ENCODE data around the gene CUEDC2. TPM values are rescaled to one million over a fixed set of nuclear protein-coding genes. Genes with fewer than 3 reads are reported as not detected.

CUEDC2 gene
- total RNA-seq, 1 donor from 2014 or later = 51.9 TPM

DNA sequence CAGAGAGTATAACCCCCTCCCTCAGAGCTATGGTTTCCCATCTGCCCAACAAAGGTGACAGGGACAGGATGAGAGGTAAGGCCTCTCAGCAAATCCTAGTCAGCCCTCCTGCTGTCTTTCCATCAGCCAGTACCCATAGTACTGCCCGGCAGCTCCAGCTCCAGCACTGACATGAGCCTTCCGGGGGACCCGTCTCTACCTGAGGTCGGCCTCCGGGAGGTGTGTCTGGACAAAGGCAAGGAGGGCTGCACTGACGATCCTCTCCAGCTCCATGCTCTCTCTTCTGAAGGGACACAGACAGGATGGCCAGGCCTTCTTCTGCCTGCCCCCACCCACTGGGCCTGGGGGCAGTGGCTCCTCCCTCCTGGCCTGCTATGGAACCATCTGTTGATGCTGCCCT is 7.5 kb downstream of the CUEDC2 start:
- no peak for DNase-seq (ENCODE audit: low spot score)

- DNase-seq (ENCODE audit: low spot score) = no peak
These were observed 8.2 kb downstream of the CUEDC2 start for GRCh38 chr10:102424145-102424544.

GRCh38 chr10:102423372-102423968 is 8.9 kb downstream of the CUEDC2 start:
- no peak for DNase-seq (ENCODE audit: low spot score)

GRCh38 chr10:102422545-102423129 is 9.7 kb downstream of the CUEDC2 start:
- peak; percentile 86 for DNase-seq (ENCODE audit: low spot score)

GRCh38 chr10:102421757-102422512 is 10.4 kb downstream of the CUEDC2 start:
- DNase-seq (ENCODE audit: low spot score) = no peak

- no peak for DNase-seq (ENCODE audit: low spot score)
These were observed 10.9 kb downstream of the CUEDC2 start for GRCh38 chr10:102421507-102421756.

DNA sequence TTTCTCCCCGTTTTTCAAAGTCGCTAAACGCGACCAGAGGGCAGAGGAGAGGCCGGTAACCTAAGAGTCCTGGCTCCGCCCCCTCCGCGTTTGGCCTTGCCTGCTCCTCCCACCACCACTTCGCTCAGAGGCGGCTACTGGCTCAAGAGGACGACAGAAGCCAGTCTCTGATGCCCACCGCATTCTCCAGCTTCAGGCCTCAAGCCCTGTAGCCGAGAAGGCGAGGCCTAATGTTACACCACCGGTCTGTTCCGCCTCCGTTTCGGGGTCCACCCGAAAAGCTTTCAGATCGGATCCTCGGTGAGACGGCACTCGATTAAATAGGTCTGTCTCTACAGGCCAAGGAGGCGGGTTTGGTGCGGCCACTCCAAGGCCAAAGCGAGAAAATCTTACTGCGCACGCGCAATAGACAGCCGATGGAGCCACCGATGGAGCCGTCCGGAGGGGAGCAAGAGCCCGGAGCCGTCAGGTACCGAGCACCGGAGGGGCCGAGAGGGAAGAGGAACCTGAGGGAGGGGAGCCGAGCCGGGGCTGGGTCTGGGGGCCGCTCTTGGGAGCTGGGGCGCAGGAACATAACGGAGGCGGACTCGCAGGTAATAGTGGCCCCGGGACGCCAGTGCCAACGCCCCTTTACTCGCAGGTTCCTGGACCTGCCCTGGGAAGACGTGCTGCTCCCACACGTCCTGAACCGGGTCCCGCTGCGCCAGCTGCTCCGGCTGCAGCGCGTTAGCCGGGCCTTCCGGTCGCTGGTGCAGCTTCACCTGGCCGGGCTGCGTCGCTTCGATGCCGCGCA is 11.5 kb downstream of the CUEDC2 start, which contains the start of gene FBXL15:
FBXL15 (plus strand) TSS at position 123 of the 793 bp plus-strand sequence; CDS start at position 417, 294 bp downstream.
- DNase-seq (ENCODE audit: low spot score) = peak; percentile 99

DNA sequence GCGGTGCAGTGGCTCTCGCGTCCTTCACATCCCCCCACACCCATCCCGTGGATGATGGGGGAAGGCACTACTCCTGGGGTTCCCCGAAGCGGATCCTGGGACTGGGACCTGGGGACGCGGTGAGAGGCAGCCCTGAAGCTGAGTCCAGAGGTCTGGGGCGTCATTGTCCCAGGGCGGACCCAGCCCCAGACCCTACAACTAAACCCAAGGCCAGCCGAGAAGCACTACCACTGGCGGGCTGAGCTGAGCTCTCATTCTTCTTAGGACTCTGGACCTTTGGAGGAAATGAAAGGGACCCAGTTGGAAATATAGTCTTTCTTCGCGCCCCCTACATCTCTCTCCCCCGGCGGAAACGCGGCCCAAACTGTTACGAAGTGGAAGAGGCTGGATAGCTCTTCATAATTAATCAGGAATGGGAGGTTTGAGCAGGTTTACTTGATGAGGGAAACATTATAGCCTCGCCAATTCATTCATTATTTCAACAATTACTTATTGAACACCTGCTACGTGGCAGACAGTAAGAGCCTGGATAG is 12.1 kb downstream of the CUEDC2 start:
- DNase-seq (ENCODE audit: low spot score) = no peak

DNA sequence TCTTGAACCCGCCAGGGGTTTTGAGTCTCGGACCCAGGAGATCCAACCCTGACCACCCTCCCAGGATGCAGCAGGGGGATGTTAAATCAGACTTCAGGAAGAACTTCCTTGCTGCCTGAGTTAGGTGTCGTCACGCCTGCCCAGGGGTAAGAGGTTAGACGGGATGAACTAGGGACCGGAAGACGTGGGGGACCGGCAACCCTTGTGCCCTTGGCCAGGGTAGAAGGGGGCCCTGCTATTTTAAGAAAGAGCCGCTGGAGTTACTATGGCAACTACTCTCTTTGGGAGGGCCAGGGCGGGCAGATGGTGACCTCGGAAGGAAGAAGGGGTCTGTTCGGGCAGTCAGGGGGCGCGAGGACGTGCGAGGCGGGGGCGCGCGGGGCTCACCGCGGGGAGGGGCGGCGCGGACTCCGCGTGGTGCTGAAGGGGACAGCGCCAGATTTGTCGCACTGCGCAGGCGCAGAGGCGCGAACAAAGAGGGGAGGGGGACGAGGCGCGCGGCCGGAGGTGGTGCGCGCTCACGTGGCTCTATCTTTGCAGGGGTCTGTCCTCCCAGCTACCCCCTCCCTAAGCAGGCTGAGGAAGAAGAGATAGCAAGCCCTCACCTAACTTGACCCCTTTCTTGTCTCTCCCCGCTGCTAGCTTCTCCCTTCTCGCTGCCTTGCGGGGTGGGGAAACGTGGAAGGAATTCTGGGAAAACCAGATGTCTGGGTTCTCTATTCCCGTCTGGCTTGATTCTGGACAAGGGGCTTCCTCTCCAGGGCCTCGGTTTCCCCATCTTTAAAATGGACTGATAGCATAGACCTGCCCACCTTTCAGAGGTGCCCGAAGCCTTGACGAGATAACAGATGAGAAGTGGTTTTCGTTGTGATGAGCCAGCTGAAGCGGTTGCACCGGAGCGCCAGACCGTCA is 12.8 kb downstream of the CUEDC2 start:
- DNase-seq (ENCODE audit: low spot score) = no peak

- no peak for DNase-seq (ENCODE audit: low spot score)
These were observed 13.6 kb downstream of the CUEDC2 start, which contains the start of gene PSD for GRCh38 chr10:102418622-102419268. Gene PSD (minus strand): TSS chr10:102418785. CDS start chr10:102417038, 1,747 bp downstream.

DNA sequence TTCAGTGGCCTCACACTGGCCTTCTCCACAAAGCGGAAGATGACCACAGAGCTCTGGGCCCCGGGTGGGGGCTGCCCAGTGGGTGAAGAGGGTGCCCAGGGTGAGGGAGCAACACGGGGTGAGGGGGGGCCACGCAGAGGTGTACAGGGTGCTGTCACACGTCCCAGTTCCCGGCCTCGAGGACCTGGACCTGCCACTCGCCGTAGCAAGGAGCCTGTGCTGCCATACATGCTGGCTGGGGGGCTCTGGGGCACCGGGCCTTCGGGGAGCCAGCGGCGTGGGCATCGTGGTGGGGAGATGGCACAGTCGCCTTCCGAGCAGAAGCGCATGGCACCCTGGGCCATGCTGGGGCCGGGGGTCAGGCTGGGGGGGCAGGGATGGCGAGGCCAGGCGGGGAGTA is 15.7 kb downstream of the CUEDC2 start:
- no peak for DNase-seq (ENCODE audit: low spot score)

- no peak for DNase-seq (ENCODE audit: low spot score)
These were observed 16.1 kb downstream of the CUEDC2 start for GRCh38 chr10:102416283-102416682.

- no peak for DNase-seq (ENCODE audit: low spot score)
These were observed 17.6 kb downstream of the CUEDC2 start for GRCh38 chr10:102414749-102415148.

DNA sequence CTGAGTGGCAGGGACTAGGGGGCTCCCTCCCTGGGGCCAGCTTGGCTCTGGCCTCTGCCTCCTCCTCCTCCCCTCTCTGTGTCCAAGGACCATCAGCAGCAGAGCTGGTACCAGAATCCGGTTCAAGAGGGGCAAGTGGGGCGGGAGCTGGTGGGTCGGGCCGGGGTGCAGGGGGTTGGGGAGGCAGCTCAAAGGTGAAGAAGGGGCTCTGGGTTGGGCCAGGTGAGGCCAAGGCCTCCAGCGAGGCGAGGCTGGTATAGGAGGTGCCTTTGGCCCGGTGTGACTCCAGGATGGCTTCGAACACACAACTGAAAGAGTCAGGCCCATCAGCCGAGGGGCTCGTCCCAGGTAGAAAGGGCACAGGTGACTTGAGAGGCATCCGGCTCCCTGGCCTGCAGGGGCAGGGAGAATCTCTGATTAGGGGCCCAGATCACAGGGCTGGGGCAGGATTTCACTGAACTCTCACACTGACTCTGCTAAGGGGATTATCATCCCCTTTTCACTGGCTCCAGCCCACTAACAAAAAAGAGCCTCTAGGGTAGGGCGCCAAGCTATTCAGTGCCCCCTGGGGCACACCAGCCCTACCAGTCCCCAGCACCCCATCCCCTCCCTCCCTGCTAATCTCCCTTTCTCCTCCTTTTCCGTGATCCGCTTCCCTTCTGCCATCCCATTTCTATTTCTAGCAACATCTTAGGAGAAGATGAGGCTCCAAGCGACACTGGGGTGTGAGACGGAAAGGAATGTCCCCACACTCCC is 18.4 kb downstream of the CUEDC2 start:
- DNase-seq (ENCODE audit: low spot score) = no peak

DNA sequence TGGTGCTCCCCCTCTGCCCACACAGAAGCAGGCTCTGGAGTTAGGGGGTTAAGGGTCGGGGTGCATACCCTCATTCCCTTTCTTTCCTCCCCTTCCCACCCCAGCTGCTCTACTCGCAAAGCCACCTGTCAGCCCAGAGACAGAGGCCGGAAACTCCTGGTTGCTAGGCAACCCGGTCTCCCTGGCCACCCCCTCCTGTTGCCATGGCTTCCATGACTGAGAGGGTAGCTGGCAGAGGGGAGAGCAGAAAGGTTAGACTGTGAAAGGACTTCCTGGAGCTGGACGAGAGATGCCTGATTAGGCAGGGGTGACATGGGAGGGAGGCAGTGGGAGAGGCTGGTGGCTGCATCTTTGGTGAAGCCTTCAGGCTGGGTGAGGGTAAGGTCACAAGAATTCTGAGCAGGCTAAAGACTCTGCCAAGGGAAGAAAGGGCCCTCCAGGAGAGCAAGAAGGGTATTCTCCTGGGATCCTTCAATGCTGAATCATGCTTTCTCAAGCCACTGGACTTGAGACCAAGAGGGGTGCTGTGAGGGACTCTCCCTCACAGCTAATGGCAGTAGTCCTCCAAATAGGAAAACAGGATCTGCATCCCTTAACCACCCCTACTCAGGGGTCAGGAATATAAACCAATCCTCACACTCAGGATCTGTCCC is 19.2 kb downstream of the CUEDC2 start:
- DNase-seq (ENCODE audit: low spot score) = no peak

- no peak for DNase-seq (ENCODE audit: low spot score)
These were observed 20.1 kb downstream of the CUEDC2 start for GRCh38 chr10:102412293-102412692.

- DNase-seq (ENCODE audit: low spot score) = no peak
These were observed 20.8 kb downstream of the CUEDC2 start for GRCh38 chr10:102411341-102412255.

GRCh38 chr10:102410429-102411073 is 21.8 kb downstream of the CUEDC2 start:
- no peak for DNase-seq (ENCODE audit: low spot score)
